Prostate gland (tissue), 2 donors: Measurements from ENCODE around the gene ZDHHC4. TPM values are rescaled to one million over a fixed set of nuclear protein-coding genes. Genes with fewer than 3 reads are reported as not detected.

Experiments used
- DNase-seq: peaks from one replicate; pipeline ENCODE4 v3.0.0-alpha.2; 2019; ENCODE audit warnings: low spot score
- H3K27ac ChIP-seq, 2 donors: fragments of 200-600 bp; sonication (generic); 2 replicates each; pipeline ENCODE4 v1.5.1; 2017 to 2019
- H3K27me3 ChIP-seq: fragments of 200-600 bp; sonication (generic); replicated peaks from 2 replicates; pipeline ENCODE4 v1.5.1; 2019; ENCODE audit not compliant: insufficient read depth
- H3K36me3 ChIP-seq, 2 donors: fragments of 200-600 bp; sonication (generic); 1 replicate in 1 of 2; 2 replicates in 1 of 2; pipeline versions ENCODE4 v1.5.1 to v1.8.1; 2017 to 2019
- H3K4me1 ChIP-seq: fragments of 200-600 bp; sonication (generic); replicated peaks from 2 replicates; pipeline ENCODE4 v1.5.1; 2019
- H3K4me3 ChIP-seq, 2 donors: fragments of 200-600 bp; sonication (generic); 2 replicates each; pipeline ENCODE4 v1.5.1; 2017 to 2019
- H3K9me3 ChIP-seq: fragments of 200-600 bp; sonication (generic); 2 replicates; pipeline ENCODE4 v1.5.1; 2017
- CTCF ChIP-seq, 4 experiments: fragments of 200-600 bp in 2 of 4; fragments of 450-650 bp in 2 of 4; sonication (generic) in 2 of 4; IDR thresholded peaks; 1 replicate in 3 of 4; 2 replicates in 1 of 4; pipeline ENCODE4 v1.5.1; 2016 to 2019; ENCODE audit warnings: antibody characterized with exemption in 4 of 4, mild to moderate bottlenecking in 2 of 4, moderate library complexity in 2 of 4
- POLR2A ChIP-seq: fragments of 450-650 bp; IDR thresholded peaks from one replicate; pipeline ENCODE4 v1.6.1; 2016; ENCODE audit warnings: antibody characterized with exemption, mild to moderate bottlenecking
- POLR2AphosphoS5 ChIP-seq: sonication (generic); formaldehyde crosslinking; IDR thresholded peaks from one replicate; pipeline ENCODE4 v1.6.1; 2017; ENCODE audit warnings: antibody characterized with exemption
- WGBS: methylation state at CpG from one replicate; pipeline ENCODE4 v1.1.5; 2018; 5-methylcytosine and 5-hydroxymethylcytosine counted together
- intact Hi-C: fragments of 100-400 bp; cut with DNase I; formaldehyde crosslinking; loops from one replicate; pipeline ENCODE4 v1.14.2; 2022
- total RNA-seq, 2 donors: library from RNA; depleted of rRNA; stranded (reverse); fragments of >200 nt; gene quantifications; one replicate each; pipeline ENCODE4 v1.1.0, GENCODE V29; 2016

Gene ZDHHC4
- total RNA-seq, 2 donors from 2014 or later = 69.9 to 73.3 TPM

DNA sequence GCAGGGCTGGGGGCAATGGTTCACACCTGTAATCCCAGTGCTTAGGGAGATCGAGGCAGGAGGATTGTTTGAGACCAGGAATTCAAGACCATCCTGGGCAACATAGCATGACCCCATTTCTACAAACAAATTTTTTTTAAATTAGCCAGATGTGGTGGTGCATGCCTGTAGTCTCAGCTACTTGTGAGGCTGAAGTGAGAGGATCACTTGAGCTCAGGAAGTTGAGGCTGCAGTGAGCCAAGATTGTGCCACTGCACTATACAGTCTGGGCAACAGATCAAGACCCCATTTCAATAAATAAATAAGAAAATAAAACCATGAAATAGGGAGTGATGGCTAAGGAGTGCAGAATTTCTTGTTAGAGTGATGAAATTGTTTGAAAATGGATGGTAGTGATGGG is 34.9 kb upstream of the ZDHHC4 start:
- H3K36me3 ChIP-seq = no peaks in the 10 kb centered on the region
- H3K9me3 ChIP-seq = no peaks in the 10 kb centered on the region
- no peak for DNase-seq
- intact Hi-C loops = no loop called here
- H3K27ac ChIP-seq = no peak overlapping the region
- no peaks in the 10 kb centered on the region for H3K4me1 ChIP-seq
- H3K27me3 ChIP-seq = peaks cover 2% of the 10 kb centered on the region
- TF ChIP-seq CTCF (IDR thresholded peaks at IDR 0.05) = no peak
- TF ChIP-seq POLR2A = no peak
- no peak for TF ChIP-seq POLR2AphosphoS5
- H3K4me3 ChIP-seq = no peak overlapping the region
- 83% methylated on average over 1 of the region's 1 CpG for WGBS

GRCh38 chr7:6545398-6546126 is 31.7 kb upstream of the ZDHHC4 start:
- no peaks in the 10 kb centered on the region for H3K9me3 ChIP-seq
- intact Hi-C loops = no loop called here
- no peaks in the 10 kb centered on the region for H3K27me3 ChIP-seq
- no peak overlapping the region for H3K4me3 ChIP-seq
- no peaks in the 10 kb centered on the region for H3K36me3 ChIP-seq
- H3K27ac ChIP-seq = no peak overlapping the region
- TF ChIP-seq POLR2AphosphoS5 (no peak), CTCF (IDR thresholded peaks at IDR 0.05) (no peak), POLR2A (no peak)
- no peaks in the 10 kb centered on the region for H3K4me1 ChIP-seq
- DNase-seq = no peak
- 82% methylated on average over 22 of the region's 22 CpGs for WGBS

DNA sequence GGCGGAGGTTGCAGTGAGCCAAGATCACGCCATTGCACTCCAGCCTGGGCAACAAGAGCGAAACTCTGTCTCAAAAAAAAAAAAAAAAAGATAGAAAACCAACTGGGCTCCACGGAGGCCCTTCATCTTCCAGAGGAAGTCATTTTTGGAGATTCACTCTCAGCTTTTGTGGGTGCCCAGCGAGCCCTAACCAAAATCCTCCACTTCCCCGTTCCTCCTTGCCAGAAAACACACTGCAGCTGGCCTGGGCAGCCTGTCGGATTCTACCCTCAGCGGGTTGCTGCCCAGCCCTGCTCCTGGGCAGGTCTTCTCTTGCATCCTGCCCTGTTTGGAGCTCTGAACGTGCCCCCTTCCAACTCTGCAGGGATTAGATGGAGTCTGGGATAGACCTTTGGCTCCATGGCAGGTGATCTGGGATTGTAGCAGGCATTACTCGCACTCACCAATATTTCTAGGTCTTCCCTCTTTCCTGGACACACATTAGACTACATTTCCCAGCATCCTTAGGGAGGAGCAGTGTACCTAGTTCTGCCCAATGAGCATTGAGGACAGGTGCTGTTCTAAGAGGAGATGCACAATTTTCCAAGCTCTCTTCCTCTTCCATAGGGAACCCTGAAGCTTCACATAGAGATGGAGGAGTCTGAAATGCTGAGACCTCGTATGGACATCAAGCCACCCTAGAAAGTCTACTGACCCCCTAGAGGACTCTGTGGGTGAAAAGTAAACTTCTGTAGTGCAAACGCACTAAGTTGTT is 30.6 kb upstream of the ZDHHC4 start:
- no peak overlapping the region for H3K27ac ChIP-seq

GRCh38 chr7:6547400-6547799 is 29.9 kb upstream of the ZDHHC4 start:
- no peaks in the 10 kb centered on the region for H3K9me3 ChIP-seq
- WGBS = 90% methylated on average over 1 of the region's 1 CpG
- no peak for TF ChIP-seq POLR2A
- TF ChIP-seq POLR2AphosphoS5 = no peak
- TF ChIP-seq CTCF (IDR thresholded peaks at IDR 0.05) = no peak
- no peak overlapping the region for H3K27ac ChIP-seq
- DNase-seq = no peak
- intact Hi-C loops = no loop called here
- H3K27me3 ChIP-seq = no peaks in the 10 kb centered on the region
- H3K4me1 ChIP-seq = no peaks in the 10 kb centered on the region
- no peak overlapping the region for H3K4me3 ChIP-seq
- H3K36me3 ChIP-seq = no peaks in the 10 kb centered on the region

More for the DNA sequence above, 30.6 kb upstream of the ZDHHC4 start:
- no peaks in the 10 kb centered on the region for H3K4me1 ChIP-seq
- intact Hi-C loops = no loop called here
- no peak for TF ChIP-seq POLR2AphosphoS5
- TF ChIP-seq POLR2A = no peak
- TF ChIP-seq CTCF (IDR thresholded peaks at IDR 0.05) = no peak
- no peak overlapping the region for H3K4me3 ChIP-seq
- H3K9me3 ChIP-seq = no peaks in the 10 kb centered on the region
- 72% methylated on average over 12 of the region's 12 CpGs for WGBS
- no peak for DNase-seq
- H3K27me3 ChIP-seq = no peaks in the 10 kb centered on the region
- H3K36me3 ChIP-seq = no peaks in the 10 kb centered on the region
